Ishikawa (cell line): ENCODE results near the gene IL1RAPL1.

Experiments used
- EGR1 ChIP-seq: IDR thresholded peaks from 2 replicates; pipeline ENCODE4 v1.6.1; 2012
- FOXM1 ChIP-seq: IDR thresholded peaks from 2 replicates; pipeline ENCODE4 v1.6.1; 2012; ENCODE audit warnings: low read depth, borderline replicate concordance
- RAD21 ChIP-seq: IDR thresholded peaks from 2 replicates; pipeline ENCODE4 v1.6.1; 2012; ENCODE audit warnings: low read depth
- TAF1 ChIP-seq: IDR thresholded peaks from 2 replicates; pipeline ENCODE4 v1.6.1; 2012; ENCODE audit warnings: low read depth, mild to moderate bottlenecking
- TF ChIP-seq, protein P1 (sequence below): IDR thresholded peaks from 2 replicates; pipeline ENCODE4 v1.6.1; 2012

DNA sequence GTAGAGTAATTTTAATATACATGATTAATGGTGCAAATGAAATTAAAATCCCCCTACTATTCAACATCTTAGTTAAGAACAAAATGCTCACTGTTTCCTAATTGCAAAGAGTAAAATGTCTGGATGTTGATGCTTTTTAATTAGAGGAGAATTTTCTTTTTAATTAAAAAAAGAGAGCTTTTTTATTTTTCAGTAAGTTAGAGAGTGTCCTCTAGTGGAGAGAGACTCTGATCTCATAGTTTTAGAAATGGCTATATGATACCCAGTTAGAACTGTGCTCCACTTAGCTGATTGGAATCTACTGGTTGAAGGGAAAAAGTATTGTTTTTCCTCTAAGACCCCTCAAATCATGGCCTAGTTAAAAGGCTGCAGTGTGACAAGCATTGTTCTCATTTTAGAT, 1316.1 kb downstream of the IL1RAPL1 start:
- TF ChIP-seq RAD21 (peak; percentile 18; the same call in 1 of the 2 replicates), TAF1 (no peak), FOXM1 (no peak), EGR1 (no peak)
- TF ChIP-seq, protein P1, sequence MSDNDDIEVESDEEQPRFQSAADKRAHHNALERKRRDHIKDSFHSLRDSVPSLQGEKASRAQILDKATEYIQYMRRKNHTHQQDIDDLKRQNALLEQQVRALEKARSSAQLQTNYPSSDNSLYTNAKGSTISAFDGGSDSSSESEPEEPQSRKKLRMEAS = no peak
